ENCODE results near the gene MMRN2.
"Not testable (repeated sequence)": the region's sequence is repeated elsewhere in the genome, so short reads cannot be mapped to it uniquely, and the experiment has no call there.

The MMRN2 gene, protein sequence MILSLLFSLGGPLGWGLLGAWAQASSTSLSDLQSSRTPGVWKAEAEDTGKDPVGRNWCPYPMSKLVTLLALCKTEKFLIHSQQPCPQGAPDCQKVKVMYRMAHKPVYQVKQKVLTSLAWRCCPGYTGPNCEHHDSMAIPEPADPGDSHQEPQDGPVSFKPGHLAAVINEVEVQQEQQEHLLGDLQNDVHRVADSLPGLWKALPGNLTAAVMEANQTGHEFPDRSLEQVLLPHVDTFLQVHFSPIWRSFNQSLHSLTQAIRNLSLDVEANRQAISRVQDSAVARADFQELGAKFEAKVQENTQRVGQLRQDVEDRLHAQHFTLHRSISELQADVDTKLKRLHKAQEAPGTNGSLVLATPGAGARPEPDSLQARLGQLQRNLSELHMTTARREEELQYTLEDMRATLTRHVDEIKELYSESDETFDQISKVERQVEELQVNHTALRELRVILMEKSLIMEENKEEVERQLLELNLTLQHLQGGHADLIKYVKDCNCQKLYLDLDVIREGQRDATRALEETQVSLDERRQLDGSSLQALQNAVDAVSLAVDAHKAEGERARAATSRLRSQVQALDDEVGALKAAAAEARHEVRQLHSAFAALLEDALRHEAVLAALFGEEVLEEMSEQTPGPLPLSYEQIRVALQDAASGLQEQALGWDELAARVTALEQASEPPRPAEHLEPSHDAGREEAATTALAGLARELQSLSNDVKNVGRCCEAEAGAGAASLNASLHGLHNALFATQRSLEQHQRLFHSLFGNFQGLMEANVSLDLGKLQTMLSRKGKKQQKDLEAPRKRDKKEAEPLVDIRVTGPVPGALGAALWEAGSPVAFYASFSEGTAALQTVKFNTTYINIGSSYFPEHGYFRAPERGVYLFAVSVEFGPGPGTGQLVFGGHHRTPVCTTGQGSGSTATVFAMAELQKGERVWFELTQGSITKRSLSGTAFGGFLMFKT

DNA sequence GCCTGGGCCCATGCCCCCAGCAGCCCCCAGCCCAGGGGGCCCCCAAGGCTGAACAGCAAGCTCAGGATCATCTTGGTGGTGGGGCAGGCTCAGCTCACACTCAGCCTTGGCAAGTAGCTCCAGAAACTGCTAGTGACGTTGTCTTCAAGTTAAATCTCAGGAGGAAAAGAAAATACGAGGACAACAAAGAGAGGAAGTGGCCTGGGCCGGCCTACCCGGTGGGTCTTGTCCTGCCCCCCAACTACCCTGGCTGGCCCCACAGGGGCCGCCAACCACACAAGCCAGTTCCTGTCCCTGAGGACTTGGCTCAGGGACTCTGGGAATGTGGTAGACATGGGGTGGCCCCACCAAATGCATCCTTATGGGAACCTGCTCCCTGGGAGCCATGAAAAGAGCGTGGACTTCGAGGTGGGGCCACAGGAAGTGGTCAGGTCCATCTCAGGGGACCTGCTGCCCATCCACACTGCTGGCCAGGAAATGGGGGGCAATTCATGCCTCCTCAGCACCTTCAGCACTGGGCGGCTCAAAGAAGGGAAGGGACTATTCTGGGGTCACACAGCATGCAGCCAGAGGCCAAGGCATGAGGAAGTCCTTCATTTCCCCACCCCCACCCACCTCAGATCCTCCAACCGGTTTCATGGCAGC, at the start of gene MMRN2:
Gene MMRN2 (minus strand): TSS at position 145 of the 645 bp plus-strand sequence. CDS start 74 bp downstream, at position 71.
- no peak for DNase-seq (ENCODE audit: low spot score)

DNA sequence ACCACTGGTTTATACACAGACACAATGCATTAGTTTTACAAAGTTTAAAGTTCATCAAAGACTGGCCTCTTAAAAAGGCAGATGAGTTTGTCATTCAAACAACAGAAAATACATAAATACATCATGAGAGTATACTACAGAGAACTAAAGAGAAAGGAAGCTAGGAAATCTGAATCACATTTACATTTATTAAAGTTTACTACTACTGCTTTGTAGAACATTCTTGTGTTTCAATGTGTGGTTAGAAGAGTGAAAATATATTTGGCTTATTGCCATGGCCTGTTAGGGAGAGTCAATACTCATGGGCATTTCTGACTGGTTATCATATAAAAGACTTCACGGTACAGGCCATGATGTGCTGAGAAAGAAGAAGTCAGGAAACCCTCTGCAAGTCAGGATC, 49.7 kb upstream of the MMRN2 start:
- not testable (repeated sequence) for DNase-seq (ENCODE audit: low spot score)

DNA sequence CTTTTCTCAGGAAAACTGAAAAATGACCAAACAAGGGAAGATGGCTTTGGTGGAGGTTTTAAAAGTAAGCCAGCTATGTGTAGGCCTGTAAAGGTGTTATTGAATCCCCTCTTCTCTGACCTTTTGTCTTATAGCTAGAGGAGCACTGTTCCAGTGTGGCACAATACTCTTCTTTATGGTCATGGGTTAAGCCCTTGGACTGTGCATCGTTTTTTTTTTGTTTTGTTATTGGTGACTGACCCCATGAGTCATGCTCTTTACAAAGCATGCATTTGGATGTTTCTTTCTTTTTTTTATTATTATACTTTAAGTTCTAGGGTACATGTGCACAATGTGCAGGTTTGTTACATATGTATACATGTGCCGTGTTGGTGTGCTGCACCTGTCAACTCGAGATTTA, 43.1 kb upstream of the MMRN2 start:
- no peak for DNase-seq (ENCODE audit: low spot score)

DNA sequence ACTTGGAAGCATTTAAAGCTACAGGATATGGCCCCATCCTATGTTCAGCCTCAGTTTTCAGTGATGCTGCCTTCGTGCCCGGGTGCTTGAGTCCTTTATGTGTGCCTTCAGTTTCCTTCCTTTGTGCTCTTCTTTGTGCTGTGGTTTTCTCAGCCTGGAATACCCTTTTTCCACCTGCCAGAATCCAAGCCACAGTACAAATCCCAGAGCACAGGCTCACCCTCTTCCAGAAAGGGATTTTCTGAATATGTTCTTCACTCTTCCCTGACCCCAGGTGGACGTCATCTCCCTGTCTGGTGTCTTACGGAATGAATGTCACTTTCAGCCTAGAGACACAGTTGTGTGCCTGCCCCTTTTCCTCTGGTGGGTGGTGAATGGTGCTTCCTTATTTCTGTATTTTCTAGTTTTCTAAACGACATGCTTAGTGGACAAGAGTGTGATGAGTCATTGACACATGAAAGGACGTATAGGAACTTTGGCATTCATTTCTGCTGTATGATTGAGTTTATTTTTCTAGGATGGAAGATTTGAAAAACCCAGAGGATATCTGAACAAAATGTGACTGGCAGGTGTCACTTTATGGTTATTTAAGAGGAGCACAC, 42.5 kb upstream of the MMRN2 start:
- not testable (repeated sequence) for DNase-seq (ENCODE audit: low spot score)

DNA sequence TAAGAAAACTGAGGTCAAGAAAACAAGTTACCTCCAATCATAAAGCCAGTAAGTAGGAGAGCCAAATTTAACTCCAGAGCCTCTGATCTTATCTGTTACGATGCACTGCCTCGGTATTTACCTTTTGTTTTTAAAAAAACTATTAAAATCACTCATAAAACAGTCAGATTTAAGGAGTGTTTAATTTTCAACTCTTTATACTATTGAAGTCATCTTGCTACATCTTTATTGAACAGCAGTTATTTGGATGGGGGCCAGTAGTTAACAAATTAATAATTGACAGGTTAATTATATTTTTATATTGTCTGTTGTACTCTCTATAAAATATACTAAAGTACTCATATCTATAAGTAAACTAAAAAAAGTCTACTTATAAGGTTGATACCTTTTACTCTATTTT, 35.5 kb upstream of the MMRN2 start:
- DNase-seq (ENCODE audit: low spot score), result no peak

DNA sequence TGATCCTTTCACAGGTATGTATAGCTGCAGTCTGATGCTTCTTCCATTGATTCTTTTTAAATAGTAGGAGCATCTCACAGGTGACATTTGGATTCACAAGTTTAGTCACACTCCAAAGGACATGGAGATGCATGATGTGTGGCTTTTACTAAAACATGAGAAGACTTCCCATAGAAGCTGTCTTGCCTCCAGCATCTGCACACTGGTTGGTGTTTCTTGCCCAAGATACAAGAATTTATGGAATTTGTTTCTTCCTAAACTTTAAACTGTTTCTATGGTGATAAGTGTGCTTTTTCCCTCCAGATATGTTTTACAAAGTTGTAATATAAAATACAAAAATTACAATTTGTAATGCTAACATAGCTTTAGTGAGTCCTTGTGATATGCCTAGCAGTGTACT, 35.0 kb upstream of the MMRN2 start:
- DNase-seq (ENCODE audit: low spot score), result no peak

DNA sequence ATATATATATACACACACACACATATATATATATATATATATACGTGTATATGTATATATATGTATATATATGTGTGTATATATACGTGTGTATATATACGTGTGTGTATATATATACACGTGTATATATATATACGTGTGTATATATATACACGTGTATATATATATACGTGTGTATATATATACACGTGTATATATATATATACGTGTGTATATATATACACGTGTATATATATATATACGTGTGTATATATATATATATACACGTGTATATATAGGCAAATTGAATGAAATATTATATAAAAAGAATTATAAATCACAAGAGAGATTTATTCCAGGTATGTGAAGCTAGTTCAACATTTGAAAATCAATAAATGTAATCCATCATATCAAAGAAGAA, 33.9 kb upstream of the MMRN2 start:
- DNase-seq (ENCODE audit: low spot score), result not testable (repeated sequence)

DNA sequence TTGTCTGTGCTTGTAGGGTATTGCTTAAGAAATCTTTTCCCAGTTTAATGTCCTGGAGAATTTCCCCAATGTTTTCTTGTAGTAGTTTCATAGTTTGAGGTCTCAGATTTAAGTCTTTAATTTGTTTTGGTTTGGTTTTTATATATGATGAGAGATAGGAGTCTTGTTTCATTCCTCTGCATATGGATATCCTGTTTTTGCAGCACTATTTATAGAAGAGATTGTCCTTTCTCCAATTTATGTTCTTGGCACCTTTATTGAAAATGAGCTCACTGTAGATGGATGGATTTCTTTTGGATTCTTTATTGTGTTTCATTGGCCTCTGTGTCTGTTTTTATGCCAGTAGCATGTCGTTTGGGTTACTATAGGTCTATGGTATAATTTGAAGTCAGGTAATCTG, 31.1 kb upstream of the MMRN2 start:
- DNase-seq (ENCODE audit: low spot score), result no peak

DNA sequence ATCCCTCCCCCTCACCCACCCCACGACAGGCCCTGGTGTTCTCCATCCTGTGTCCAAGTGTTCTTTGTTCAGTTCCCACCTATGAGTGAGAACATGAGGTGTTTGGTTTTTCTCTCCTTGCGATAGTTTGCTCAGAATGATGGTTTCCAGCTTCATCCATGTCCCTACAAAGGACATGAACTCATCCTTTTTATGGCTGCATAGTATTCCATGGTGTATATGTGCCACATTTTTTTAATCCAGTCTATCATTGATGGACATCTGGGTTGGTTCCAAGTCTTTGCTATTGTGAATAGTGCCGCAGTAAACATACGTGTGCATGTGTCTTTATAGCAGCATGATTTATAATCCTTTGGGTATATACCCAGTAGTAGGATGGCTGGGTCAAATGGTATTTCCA, 27.1 kb upstream of the MMRN2 start:
- DNase-seq (ENCODE audit: low spot score), result not testable (repeated sequence)

DNA sequence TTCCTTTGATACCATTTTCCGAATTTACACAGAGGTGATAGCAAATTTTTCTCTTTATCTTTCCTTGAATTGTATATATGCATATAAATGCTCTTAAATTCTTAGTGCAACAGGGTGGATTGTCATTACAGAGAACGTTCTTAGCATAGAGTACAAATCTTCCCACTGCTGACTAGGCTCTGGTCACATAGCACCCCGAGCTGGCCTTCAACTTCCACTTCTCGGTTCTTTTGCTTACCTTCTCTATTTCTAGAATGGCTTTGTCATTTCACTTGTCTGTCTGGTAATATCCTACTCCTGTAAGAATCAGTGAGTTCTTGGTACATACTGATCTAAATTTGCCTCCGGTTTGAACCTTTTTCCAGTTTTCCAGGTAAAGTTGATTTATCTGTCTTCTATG, 24.3 kb upstream of the MMRN2 start:
- no peak for DNase-seq (ENCODE audit: low spot score)

DNA sequence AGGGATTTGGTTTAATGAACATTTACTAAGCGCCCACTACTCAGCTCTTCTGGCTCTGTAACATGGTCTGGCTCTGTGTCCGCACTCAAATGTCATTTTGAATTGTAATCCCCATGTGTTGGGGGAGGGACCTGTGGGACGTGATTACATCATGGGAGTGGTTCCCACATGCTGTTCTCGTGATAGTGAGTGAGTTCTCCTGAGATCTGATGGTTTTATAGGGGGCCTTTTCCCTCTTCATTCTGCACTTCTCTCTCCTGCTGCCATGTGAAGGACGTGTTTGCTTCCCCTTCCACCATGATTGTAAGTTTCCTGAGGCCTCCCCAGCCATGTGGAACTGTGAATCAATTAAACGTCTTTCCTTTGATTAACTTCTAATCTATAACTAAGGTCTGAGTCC, 23.6 kb upstream of the MMRN2 start:
- not testable (repeated sequence) for DNase-seq (ENCODE audit: low spot score)

DNA sequence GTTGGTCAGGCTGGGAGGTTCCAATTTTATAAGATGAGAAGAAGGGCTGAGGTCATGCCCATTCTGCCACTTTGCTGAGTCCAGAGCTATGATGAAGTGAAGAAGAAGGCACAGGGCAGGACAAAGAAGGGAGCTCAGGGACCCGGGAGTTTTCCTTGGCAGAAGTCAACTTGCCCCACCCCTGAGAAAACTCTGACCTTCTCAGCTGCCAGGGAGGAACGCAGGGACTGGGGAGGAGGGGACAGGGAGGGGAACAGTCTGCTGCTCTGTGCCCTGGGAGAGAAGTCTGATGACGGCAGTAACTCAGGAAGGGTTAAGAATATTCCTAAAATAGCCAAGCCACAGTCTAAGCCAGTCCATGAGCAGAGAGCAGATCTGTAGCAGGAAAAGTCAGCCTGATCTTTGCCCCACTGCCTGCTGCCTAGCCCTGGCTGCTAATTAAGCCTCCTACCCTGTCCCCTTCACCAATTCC, 22.6 kb upstream of the MMRN2 start:
- DNase-seq (ENCODE audit: low spot score), result peak; percentile 30

DNA sequence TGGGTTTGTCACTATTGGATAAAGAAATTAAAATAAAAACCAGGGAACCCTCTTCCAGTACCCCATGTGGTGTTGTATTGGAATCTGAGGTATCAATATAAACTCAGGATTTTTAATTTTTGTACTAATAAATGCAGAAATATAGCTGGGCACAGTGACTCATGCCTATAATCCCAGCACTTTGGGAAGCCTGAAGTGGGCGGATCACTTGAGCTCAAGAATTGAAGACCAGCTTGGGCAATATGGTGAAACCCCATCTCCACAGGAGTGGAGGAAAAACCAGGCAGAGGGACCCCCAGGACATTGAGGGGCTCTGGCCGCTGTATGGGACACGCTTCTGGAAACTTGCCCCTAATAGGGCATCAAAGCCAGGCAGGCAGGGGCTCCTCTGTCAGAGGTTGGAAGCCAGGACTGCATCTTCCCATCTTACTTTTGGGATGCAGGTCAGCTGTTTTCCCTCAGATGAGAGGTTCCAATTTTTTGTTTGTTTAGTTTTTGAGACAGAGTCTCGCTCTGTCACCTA, 21.9 kb upstream of the MMRN2 start:
- DNase-seq (ENCODE audit: low spot score), result no peak

DNA sequence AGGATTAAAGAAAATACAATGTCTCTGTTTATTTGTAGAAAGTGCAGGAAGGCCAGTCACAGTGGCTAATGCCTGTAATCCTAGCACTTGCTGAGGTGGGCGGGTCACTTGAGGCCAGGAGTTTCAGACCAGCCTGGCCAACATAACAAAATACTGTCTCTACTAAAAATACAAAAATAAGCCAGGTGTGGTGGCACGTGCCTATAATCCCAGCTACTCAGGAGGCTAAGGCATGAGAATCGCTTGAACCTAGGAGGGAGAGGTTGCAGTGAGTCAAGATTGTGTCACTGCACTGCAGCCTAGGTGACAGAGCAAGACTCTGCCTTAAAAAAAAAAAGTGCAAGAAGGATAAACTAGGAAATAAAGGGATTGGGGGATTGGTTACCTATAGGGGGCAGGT, 21.0 kb upstream of the MMRN2 start:
- not testable (repeated sequence) for DNase-seq (ENCODE audit: low spot score)

DNA sequence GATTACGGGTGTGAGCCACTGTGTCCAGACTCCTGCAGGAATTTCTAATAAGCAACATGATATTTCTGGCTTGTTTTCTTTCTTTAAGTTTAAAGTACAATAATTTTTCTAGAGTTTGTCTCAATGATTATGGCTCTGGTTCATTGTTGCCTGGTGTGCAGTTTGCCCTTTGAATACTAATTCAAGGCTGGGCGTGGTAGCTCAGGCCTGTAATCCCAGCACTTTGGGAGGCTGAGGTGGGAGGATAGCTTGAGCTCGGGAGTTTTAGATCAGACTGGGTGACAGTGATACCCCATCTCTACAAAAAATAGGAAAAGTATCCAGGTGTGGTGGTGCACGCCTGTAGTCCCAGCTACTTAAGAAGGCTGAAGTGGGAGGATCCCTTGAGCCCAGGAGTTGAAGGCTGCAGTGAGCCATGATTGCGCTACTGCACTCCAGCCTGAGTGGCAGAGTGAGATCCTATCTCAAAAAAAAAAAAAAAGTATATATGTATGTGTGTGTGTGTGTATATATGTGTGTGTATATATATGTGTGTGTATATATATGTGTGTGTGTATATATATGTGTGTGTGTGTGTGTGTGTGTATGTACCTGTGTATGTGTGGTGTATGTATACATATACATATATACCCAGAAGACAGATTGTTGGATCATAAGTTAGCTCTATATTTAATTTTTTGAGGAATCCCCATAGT, 19.1 kb upstream of the MMRN2 start:
- no peak for DNase-seq (ENCODE audit: low spot score)

DNA sequence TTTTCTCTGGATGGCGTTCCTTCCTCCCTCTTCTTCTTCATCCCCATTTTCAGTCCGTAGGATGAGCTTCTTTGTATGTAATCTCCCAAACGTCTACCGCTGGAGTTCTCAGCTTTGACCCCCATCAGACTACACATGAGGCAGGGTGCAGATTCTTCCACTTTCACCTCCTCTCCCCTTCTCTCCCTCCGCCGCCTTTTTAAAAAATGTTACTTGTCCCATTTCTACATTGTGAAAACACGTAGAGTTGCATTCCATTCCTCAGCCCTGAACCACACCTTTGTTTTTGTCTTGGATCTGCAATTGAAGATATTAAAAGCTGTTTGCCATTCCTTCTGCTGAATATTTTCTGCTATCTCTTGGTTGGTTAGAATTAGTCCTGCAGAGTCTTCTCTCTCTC, 17.1 kb upstream of the MMRN2 start:
- no peak for DNase-seq (ENCODE audit: low spot score)

DNA sequence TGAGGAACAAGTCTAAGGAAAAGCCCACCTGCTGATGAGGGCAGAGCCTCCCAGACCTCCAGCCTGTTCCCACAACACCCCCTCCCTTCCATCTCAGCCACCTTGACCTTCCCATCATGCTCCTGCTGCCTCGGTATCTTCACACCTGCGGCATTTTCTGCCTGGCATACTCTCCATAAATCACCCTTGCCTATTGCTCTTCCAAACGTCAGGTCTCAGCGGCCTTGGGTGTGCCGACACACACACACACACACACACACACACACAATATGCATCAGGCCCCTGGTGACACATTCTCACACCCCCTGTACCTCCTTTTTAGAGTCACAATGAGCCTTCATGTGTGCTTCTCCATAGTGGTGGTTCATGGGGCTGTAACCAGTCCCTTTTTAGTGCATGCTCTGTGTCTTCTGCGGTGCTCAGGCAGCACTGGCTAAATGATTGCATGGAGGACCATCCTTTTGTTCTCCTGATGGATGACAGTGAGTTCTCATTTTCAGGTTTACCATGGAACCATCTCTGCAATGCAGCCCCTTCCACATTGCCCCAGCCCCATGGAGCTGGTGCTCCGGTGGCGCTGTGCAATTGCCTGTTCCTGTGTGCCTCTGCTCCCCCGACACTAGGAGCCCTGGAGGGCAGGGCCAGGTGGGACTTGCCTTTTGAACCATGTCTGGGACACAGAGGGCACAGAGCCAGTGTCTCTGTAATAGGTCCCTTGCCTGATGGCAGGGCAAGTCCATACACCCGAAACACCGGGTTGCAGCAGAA, 15.4 kb upstream of the MMRN2 start:
- DNase-seq (ENCODE audit: low spot score), result no peak

DNA sequence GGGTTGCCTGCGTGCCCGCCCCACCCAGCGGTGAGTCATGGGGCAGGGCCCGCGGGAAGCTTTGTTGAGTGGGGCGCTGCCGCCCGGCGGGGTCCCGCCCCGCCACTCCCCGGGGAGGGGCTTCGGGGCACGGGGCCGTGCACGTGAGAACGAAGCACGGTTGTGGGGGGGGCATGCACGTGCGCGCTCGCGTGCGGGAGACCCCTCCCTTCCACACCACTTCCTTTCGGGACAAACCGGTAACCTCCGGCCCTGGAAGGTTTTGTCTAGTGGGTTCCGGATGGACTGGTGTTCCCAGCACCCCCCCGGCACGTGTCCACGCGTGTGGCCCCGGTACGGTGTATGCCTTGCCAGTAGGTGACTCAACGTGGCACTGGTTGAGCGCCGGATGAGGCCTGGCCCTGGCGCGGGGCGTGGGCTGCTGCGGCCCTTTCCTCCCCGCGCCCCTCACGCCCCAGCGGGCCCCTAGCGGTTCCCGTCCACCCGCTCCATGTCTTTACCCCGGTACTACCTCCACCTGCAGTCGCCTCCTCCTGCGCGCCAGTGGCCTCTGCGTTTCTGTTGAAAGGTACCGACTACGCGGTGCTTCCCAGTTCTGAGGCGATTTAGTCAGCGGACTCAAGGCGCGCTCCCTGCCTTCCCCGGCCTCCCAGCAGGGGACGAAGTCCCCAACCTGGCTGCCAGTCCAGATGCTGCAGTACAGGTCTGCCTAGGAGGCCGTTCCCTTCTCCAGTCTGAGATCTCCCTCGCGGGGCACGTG, 14.0 kb upstream of the MMRN2 start:
- DNase-seq (ENCODE audit: low spot score), result peak; percentile 94

DNA sequence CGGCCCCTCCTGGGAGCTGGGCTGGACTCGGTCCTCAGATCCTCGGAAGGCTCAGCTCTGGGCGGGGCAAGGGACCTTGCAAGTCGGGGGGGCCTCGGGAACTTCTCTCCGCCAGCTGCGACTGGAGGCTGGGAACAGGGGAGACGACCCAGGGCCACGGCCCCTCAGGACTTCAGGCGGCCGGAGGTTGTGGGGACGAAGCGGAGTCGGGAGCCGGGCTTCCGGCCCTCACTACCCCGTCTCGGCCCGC, 13.5 kb upstream of the MMRN2 start:
- no peak for DNase-seq (ENCODE audit: low spot score)

Measured in AG08395 (cell line).